IPS-NIHi7 (cell line): ENCODE results near the gene PSMB2.
"Not testable (repeated sequence)": the region's sequence is repeated elsewhere in the genome, so short reads cannot be mapped to it uniquely, and the experiment has no call there.

Experiments
- DNase-seq: peaks from one replicate; pipeline ENCODE4 v3.0.0; 2012; ENCODE audit warnings: mixed read lengths; ENCODE audit errors: extremely low spot score

PSMB2 gene

GRCh38 chr1:35592991-35593769, 48.1 kb downstream of the PSMB2 start:
- DNase-seq: no peak

DNA sequence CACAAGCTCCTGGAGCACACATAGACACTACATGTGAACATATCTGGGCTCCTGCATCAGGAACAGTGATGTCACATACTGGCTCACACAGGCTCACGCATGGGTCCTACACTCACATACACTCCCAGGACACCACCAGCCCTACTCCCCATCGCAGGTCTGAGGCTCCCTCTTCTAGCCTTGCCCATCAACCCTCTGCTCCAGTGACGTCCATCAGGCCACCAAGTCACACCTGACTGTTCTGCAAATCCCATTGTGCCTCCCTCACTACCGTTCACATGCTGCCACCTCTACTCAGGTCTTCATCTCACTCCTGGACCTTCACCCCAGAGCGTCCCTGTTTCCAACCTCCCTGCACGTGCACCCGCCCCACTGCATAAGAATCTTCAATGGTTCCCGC, 50.1 kb downstream of the PSMB2 start:
- no peak for DNase-seq

DNA sequence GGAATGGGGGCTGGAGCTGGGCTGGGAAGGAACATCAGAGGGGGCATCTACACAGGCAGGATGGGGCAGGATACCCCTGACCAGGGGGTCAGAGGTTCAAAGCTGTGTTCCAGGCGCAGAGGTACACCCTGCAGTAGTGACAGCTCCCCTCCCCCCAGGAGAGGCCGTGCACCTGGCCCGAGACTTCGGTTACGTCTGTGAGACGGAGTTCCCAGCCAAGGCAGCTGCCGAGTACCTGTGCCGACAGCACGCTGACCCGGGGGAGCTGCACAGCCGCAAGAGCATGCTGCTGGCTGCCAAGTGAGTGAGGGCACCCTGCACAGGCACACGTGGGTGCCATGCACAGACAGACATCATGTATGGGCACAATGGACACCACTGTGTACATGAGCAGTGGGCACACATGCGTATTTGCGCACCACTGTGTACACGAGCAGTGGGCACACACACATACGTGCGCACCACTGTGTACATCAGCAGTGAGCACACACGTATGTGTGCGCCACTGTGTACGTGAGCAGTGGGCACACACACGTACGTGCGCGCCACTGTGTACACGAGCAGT, 50.8 kb downstream of the PSMB2 start:
- DNase-seq: no peak

- DNase-seq: no peak
Observed at GRCh38 chr1:35589516-35590427, 51.6 kb downstream of the PSMB2 start.

- no peak for DNase-seq
Observed at GRCh38 chr1:35588197-35588910, 53.0 kb downstream of the PSMB2 start.

DNA sequence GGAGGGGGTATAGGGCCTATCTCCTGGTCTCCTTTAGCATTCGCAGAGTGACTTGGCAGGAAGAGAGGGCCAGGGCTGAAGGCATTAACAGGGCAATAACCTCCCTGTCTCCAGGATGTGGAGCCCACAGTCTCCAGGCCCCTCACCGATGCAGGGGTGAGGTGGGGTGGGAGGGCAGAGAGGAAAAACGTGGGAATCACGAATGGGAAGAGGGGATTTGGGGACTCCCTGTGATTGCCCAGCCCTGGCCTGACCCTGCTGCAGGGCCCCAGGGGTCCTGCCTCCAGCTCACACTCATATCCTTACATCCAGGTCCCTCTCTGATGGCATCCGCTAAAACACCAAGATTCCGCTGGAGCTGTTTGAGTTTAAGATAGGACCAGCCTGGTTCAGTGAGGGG, 53.6 kb downstream of the PSMB2 start:
- no peak for DNase-seq

GRCh38 chr1:35586808-35587207, 54.5 kb downstream of the PSMB2 start:
- DNase-seq: no peak

DNA sequence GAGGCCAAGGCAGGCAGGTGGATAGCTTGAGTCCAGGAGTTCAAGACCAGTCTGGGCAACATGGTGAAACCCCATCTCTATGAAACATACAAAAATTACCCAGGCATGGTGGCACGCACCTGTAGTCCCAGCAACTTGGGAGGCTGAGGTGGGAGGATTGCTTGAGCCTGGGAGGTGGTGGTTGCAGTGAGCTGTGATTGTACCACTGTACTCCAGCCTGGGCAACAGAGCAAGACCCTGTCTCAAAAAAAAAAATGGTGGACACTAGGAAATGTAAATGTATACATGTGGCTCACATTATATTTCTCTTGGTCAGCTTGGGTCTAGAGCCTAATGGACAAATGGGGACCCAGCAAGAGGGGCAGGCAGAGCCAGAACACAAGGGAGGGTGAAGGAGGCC, 55.5 kb downstream of the PSMB2 start:
- not testable (repeated sequence) for DNase-seq

DNA sequence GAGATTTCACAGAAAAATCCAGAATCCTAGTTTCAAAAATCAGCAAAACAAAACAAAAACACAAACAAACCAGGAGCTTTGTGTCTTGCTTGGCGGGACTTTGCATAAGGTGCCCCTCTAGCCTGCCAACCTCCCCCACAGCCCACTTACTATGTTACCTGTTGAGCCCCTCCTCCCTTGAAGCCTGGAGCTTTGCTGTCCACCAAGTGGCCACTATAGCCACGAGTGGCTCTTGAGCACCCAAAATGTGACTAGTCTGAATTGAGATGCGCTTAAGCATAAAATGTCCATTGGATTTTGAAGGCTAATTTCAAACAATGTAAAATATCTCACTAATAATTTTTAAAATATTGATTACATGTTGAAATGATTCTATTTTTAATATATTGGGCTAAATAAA, 56.0 kb downstream of the PSMB2 start:
- no peak for DNase-seq

- DNase-seq: not testable (repeated sequence)
Observed at GRCh38 chr1:35581621-35582020, 59.7 kb downstream of the PSMB2 start.

DNA sequence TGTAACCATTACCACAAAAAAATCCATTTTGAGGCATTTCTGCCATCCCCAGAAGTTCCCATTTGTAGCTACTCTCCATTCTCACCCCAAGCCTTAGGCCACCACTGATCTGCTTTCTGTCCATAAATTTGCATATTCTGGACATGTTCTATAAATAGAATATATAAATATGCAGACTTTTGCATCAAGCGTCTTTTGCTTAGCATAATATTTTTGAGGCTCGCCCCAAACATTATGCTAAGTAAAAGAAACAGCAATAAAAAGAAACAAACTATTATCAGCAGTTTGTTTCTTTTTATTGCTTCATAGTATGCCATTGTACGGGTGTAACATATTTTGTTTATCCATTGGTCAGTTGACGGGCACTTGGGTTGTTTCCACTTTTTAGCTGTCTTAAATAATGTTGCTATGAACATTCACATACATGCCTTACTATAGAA, 60.4 kb downstream of the PSMB2 start:
- DNase-seq: no peak

GRCh38 chr1:35577071-35577998, 64.0 kb downstream of the PSMB2 start:
- DNase-seq: no peak

DNA sequence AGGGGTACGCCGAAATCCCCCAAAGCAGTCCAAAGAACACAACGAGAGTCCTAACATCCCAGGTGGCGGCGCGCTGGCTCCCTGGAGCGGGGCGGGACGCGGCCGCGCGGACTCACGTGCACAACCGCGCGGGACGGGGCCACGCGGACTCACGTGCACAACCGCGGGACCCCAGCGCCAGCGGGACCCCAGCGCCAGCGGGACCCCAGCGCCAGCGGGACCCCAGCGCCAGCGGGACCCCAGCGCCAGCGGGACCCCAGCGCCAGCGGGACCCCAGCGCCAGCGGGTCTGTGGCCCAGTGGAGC, 64.6 kb downstream of the PSMB2 start:
- DNase-seq: not testable (repeated sequence)

GRCh38 chr1:35576061-35576765, 65.1 kb downstream of the PSMB2 start:
- DNase-seq: no peak

DNA sequence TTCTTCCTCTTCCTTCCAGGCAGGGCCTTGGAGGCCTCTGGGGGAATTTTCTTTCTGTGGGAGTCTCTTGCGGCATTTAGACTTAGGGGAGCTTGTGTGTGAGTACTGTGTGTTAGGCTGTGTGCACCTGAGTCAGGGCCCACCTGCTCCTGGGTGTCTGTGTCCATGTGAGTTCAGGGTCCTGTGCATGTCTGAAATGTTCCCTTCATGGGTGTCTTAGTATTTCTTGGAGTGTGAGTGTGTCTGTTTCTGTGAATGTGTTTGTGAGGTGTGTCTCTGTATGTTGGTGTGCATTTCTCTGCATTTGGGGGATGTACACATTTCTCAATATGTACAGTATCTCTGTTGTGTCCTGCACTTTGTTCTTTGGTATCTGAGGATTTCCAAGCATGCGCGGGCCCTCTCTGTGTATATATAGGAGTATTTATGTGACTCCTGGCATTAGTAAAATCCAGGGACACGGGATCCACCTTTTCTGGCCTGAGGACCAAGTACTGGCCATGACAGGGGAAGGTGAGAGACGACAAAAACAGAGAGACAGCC, 65.8 kb downstream of the PSMB2 start:
- DNase-seq: no peak

GRCh38 chr1:35574655-35575415, 66.5 kb downstream of the PSMB2 start:
- no peak for DNase-seq

DNA sequence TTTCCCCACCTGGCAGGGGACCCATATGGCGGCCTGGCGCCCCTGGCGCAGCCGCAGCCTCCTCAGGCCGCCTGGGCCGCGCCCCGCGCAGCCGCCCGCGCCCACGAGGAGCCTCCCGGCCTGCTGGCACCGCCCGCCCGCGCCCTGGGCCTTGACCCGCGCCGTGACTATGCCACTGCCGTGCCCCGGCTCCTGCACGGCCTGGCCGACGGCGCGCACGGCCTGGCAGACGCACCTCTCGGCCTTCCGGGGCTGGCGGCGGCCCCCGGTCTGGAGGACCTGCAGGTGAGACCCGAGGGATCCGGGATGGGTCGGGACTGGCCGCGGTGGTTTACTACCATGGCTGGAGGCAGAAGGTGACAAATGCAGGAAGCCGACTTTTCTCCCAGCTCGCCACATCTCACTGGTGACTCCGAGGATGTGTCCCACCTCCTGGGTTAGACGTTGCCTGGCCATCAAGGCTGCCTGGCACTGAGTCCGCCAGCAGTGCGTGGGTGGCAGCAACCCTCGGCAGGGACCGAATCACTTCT, 67.1 kb downstream of the PSMB2 start:
- no peak for DNase-seq

GRCh38 chr1:35573198-35574124, 67.9 kb downstream of the PSMB2 start, which contains the start of gene TFAP2E:
Gene TFAP2E (plus strand): TSS chr1:35573314. CDS start chr1:35573578, 264 bp downstream.
- peak; percentile 56 for DNase-seq
